HepG2 (cell line): Measurements from ENCODE around the gene DPP6. TPM values are rescaled to one million over a fixed set of nuclear protein-coding genes. Genes with fewer than 3 reads are reported as not detected.

Source experiments
- ATAC-seq: fragments of 200-7000 bp; cut with Tn5 transposase; 3 replicates; pipeline ENCODE4 v1.9.1; 2020; ENCODE audit warnings: mild to moderate bottlenecking, moderate library complexity
- BruUV-seq: library from RNA; stranded (reverse); fragments of 400-500 nt; replicated peaks from 2 replicates; lab custom pipeline; 2021; lab: Mats Ljungman, UMichigan
- CTCF ChIA-PET: fragments of 300-600 bp; formaldehyde crosslinking; extraction: SDS; loops from one replicate; lab custom pipeline; 2021; ENCODE audit warnings: low total read pairs, inconsistent platforms, low intra/inter-chr PET ratio; lab: Yijun Ruan, JAX
- POLR2A ChIA-PET: fragments of 350-600 bp; sonication (Branson Sonifier 250); formaldehyde crosslinking; loops from one replicate; lab custom pipeline; 2020; ENCODE audit warnings: antibody characterized with exemption, inconsistent platforms; lab: Yijun Ruan, JAX
- DNase-seq: peaks from one replicate; pipeline ENCODE4 v3.0.0-alpha.2; 2015; ENCODE audit warnings: low spot score
- FAIRE-seq: peaks from 3 replicates; lab custom pipeline; 2011; peaks lifted over from hg19 to GRCh38; lab: Jason Lieb, UNC
- H2AFZ ChIP-seq: one replicate; pipeline ENCODE4 v1.6.1; 2011; ENCODE audit warnings: low read length, inconsistent platforms
- H3K27ac ChIP-seq: fragments of 300-600 bp; 3 replicates; pipeline ENCODE4 v1.8.0; 2011; ENCODE audit warnings: mixed run types, mild to moderate bottlenecking, mixed read lengths, low read length, inconsistent platforms; ENCODE audit not compliant: insufficient read depth; ENCODE audit errors: extremely low read length
- H3K27me3 ChIP-seq, 2 experiments: fragments of 200-600 bp in 1 of 2; 2 replicates in 1 of 2; 3 replicates in 1 of 2; pipeline versions ENCODE4 v1.6.0 to v1.8.0; 2011; ENCODE audit warnings: low read length in 2 of 2, mild to moderate bottlenecking in 2 of 2, moderate library complexity in 2 of 2, inconsistent platforms in 1 of 2; ENCODE audit not compliant: insufficient read depth in 2 of 2, control insufficient read depth in 1 of 2
- H3K36me3 ChIP-seq, 2 experiments: fragments of 200-600 bp in 1 of 2; replicated peaks in 1 of 2; 2 replicates in 1 of 2; 3 replicates in 1 of 2; pipeline versions ENCODE4 v1.5.1 to v1.8.0; 2011; ENCODE audit warnings: low read length in 2 of 2, inconsistent platforms in 1 of 2; ENCODE audit not compliant: insufficient read depth in 2 of 2, control insufficient read depth in 1 of 2
- H3K4me1 ChIP-seq: 2 replicates; pipeline ENCODE4 v1.5.1; 2012; ENCODE audit warnings: low read length, inconsistent platforms; ENCODE audit not compliant: insufficient read depth
- H3K4me2 ChIP-seq: 2 replicates; pipeline ENCODE4 v1.6.0; 2011; ENCODE audit warnings: low read depth, low read length, inconsistent platforms
- H3K4me3 ChIP-seq, 3 experiments: fragments of 200-600 bp in 1 of 3; sonication (generic), shearing (Covaris generic) in 1 of 3; replicated peaks in 1 of 3; 2 replicates each; pipeline ENCODE4 v1.5.1; 2011 to 2016; ENCODE audit warnings: low read length in 3 of 3, inconsistent platforms in 2 of 3, low read depth in 2 of 3, mild to moderate bottlenecking in 2 of 3, control low read depth in 1 of 3, mixed read lengths in 1 of 3; ENCODE audit not compliant: insufficient read depth in 1 of 3
- H3K79me2 ChIP-seq: one replicate; pipeline ENCODE4 v1.6.1; 2011; ENCODE audit warnings: low read length, inconsistent platforms; ENCODE audit not compliant: insufficient read depth
- H3K9ac ChIP-seq: 2 replicates; pipeline ENCODE4 v1.6.0; 2011; ENCODE audit warnings: mild to moderate bottlenecking, low read depth, low read length, inconsistent platforms; ENCODE audit not compliant: insufficient read depth
- H3K9me3 ChIP-seq: 2 replicates; pipeline ENCODE4 v1.5.1; 2012; ENCODE audit warnings: mild to moderate bottlenecking, low read length
- H4K20me1 ChIP-seq: 2 replicates; pipeline ENCODE4 v1.6.0; 2011; ENCODE audit warnings: inconsistent platforms, mild to moderate bottlenecking, low read length, moderate library complexity; ENCODE audit not compliant: insufficient read depth
- FOXO1 ChIP-seq: sonication (generic); formaldehyde crosslinking; IDR thresholded peaks from 2 replicates; pipeline ENCODE4 v1.4.0; 2020; ENCODE audit warnings: missing genetic modification reagents
- KLF15 ChIP-seq: sonication (generic); formaldehyde crosslinking; IDR thresholded peaks from 2 replicates; pipeline ENCODE4 v1.8.1; 2023; ENCODE audit warnings: borderline replicate concordance, mild to moderate bottlenecking, inconsistent platforms, missing genetic modification reagents, mixed read lengths
- MLX ChIP-seq: IDR thresholded peaks from 2 replicates; pipeline ENCODE4 v1.6.1; 2016
- NFE2L2 ChIP-seq: fragments of 150-350 bp; IDR thresholded peaks from 2 replicates; pipeline ENCODE4 v1.6.1; 2014; ENCODE audit warnings: low read length
- PLRG1 ChIP-seq: fragments of 450-650 bp; conservative IDR thresholded peaks from 2 replicates; pipeline ENCODE4 v1.6.1; 2016
- SIX1 ChIP-seq: sonication (generic); formaldehyde crosslinking; IDR thresholded peaks from 2 replicates; pipeline ENCODE4 v1.4.0; 2020; ENCODE audit warnings: missing genetic modification reagents, borderline replicate concordance
- ZC3H13 ChIP-seq: sonication (generic); formaldehyde crosslinking; IDR thresholded peaks from 2 replicates; pipeline ENCODE4 v1.8.1; 2023; ENCODE audit warnings: mild to moderate bottlenecking, missing genetic modification reagents, moderate library complexity
- ZGPAT ChIP-seq: IDR thresholded peaks from 2 replicates; pipeline ENCODE4 v1.6.1; 2016; ENCODE audit warnings: mild to moderate bottlenecking
- ZNF432 ChIP-seq: sonication (generic); formaldehyde crosslinking; IDR thresholded peaks from 2 replicates; pipeline ENCODE4 v1.5.0; 2020; ENCODE audit warnings: missing genetic modification reagents, mild to moderate bottlenecking, borderline replicate concordance
- ZNF547 ChIP-seq: sonication (generic); formaldehyde crosslinking; IDR thresholded peaks from 2 replicates; pipeline ENCODE4 v1.5.1; 2020; ENCODE audit warnings: mild to moderate bottlenecking, missing genetic modification reagents
- ZNF775 ChIP-seq: sonication (generic); formaldehyde crosslinking; IDR thresholded peaks from 2 replicates; pipeline ENCODE4 v1.4.0; 2020; ENCODE audit warnings: missing genetic modification reagents, mild to moderate bottlenecking, moderate library complexity, borderline replicate concordance
- ZSCAN12 ChIP-seq: sonication (generic); formaldehyde crosslinking; IDR thresholded peaks from 2 replicates; pipeline ENCODE4 v1.9.0; 2021; ENCODE audit warnings: mild to moderate bottlenecking, missing genetic modification reagents
- WGBS: methylation state at CpG from one replicate; pipeline ENCODE4 v1.1.6; 2017; ENCODE audit warnings: low lambda C conversion rate; 5-methylcytosine and 5-hydroxymethylcytosine counted together
- in situ Hi-C: cut with HindIII; loops from 2 replicates; pipeline ENCODE4 v1.10.0; 2017; ENCODE audit warnings: low pct_unique_long_range_greater_than_20kb; ENCODE audit not compliant: extremely low pct_ligation_motif_present
- intact Hi-C: fragments of 100-400 bp; cut with micrococcal nuclease; formaldehyde crosslinking; loops from one replicate; pipeline ENCODE4 v1.10.0; 2022; ENCODE audit not compliant: unreplicated experiment
- polyA plus RNA-seq, 8 experiments: library from polyadenylated mRNA; depleted of rRNA in 3 of 8; stranded (reverse) in 7 of 8; unstranded in 1 of 8; fragments of >200 nt; fragmentation: Illumina TruSeq in 4 of 8; extraction: Trizol in 4 of 8; gene quantifications; 2 replicates each; pipeline versions ENCODE4 v1.2.1 to v1.2.3, GENCODE V29; 2011 to 2016; ENCODE audit warnings: low read depth in 4 of 8, missing spikeins in 1 of 8, mixed read lengths in 1 of 8; ENCODE audit not compliant: insufficient read depth in 1 of 8
- total RNA-seq, 5 experiments: library from RNA; depleted of rRNA; stranded (reverse); fragments of >200 nt; fragmentation: Illumina TruSeq; extraction: Trizol; gene quantifications; 2 replicates each; pipeline ENCODE4 v1.2.3, GENCODE V29; 2016; ENCODE audit warnings: low read depth in 1 of 5
- TF ChIP-seq, protein P1 (sequence below): sonication (generic); formaldehyde crosslinking; IDR thresholded peaks from 2 replicates; pipeline ENCODE4 v1.4.0; 2020; ENCODE audit warnings: missing genetic modification reagents
- TF ChIP-seq, protein P2 (sequence below): sonication (generic); formaldehyde crosslinking; IDR thresholded peaks from 2 replicates; pipeline ENCODE4 v1.8.0; 2022; ENCODE audit warnings: mild to moderate bottlenecking, missing genetic modification reagents, moderate library complexity
- TF ChIP-seq, protein P3 (sequence below): sonication (generic); formaldehyde crosslinking; IDR thresholded peaks from 2 replicates; pipeline ENCODE4 v1.4.0; 2020; ENCODE audit warnings: missing genetic modification reagents
- TF ChIP-seq, protein P4 (sequence below): sonication (generic); formaldehyde crosslinking; conservative IDR thresholded peaks from 2 replicates; pipeline ENCODE4 v1.4.0; 2020; ENCODE audit warnings: missing genetic modification reagents

DPP6 gene
- total and polyA plus RNA-seq, 2 of the 13 experiments (the other 11 are each of a cell fraction or from before 2014, with no cell fraction given) = not detected

- FAIRE-seq = no peak
- 9% methylated on average over 9 of the region's 10 CpGs for WGBS
- no peak for DNase-seq
- no peaks in the 10 kb centered on the region for H3K36me3 ChIP-seq
- peaks cover 0 to 3% of the 10 kb centered on the region in 2 experiments; a peak in 1 of 5 replicates for H3K27me3 ChIP-seq
- ChIA-PET POLR2A (no interaction called here), CTCF (no interaction called here)
- no peak overlapping the region for H3K9ac ChIP-seq
- no peaks in the 10 kb centered on the region for H4K20me1 ChIP-seq
- no peaks in the 10 kb centered on the region for H3K4me1 ChIP-seq
- TF ChIP-seq, protein P1, sequence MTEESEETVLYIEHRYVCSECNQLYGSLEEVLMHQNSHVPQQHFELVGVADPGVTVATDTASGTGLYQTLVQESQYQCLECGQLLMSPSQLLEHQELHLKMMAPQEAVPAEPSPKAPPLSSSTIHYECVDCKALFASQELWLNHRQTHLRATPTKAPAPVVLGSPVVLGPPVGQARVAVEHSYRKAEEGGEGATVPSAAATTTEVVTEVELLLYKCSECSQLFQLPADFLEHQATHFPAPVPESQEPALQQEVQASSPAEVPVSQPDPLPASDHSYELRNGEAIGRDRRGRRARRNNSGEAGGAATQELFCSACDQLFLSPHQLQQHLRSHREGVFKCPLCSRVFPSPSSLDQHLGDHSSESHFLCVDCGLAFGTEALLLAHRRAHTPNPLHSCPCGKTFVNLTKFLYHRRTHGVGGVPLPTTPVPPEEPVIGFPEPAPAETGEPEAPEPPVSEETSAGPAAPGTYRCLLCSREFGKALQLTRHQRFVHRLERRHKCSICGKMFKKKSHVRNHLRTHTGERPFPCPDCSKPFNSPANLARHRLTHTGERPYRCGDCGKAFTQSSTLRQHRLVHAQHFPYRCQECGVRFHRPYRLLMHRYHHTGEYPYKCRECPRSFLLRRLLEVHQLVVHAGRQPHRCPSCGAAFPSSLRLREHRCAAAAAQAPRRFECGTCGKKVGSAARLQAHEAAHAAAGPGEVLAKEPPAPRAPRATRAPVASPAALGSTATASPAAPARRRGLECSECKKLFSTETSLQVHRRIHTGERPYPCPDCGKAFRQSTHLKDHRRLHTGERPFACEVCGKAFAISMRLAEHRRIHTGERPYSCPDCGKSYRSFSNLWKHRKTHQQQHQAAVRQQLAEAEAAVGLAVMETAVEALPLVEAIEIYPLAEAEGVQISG (CRISPR knock-in tag) = no peak
- TF ChIP-seq NFE2L2 (no peak), ZNF775 (no peak), SIX1 (CRISPR knock-in tag) (no peak), PLRG1 (no peak), ZC3H13 (no peak), ZGPAT (CRISPR knock-in tag) (no peak), ZNF432 (CRISPR knock-in tag) (no peak), KLF15 (CRISPR knock-in tag) (no peak), ZNF547 (CRISPR knock-in tag) (no peak), ZSCAN12 (CRISPR knock-in tag) (no peak), FOXO1 (CRISPR knock-in tag) (no peak), MLX (CRISPR knock-in tag) (no peak)
- TF ChIP-seq, protein P2, sequence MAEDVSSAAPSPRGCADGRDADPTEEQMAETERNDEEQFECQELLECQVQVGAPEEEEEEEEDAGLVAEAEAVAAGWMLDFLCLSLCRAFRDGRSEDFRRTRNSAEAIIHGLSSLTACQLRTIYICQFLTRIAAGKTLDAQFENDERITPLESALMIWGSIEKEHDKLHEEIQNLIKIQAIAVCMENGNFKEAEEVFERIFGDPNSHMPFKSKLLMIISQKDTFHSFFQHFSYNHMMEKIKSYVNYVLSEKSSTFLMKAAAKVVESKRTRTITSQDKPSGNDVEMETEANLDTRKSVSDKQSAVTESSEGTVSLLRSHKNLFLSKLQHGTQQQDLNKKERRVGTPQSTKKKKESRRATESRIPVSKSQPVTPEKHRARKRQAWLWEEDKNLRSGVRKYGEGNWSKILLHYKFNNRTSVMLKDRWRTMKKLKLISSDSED (CRISPR knock-in tag) = no peak
- TF ChIP-seq, protein P3, sequence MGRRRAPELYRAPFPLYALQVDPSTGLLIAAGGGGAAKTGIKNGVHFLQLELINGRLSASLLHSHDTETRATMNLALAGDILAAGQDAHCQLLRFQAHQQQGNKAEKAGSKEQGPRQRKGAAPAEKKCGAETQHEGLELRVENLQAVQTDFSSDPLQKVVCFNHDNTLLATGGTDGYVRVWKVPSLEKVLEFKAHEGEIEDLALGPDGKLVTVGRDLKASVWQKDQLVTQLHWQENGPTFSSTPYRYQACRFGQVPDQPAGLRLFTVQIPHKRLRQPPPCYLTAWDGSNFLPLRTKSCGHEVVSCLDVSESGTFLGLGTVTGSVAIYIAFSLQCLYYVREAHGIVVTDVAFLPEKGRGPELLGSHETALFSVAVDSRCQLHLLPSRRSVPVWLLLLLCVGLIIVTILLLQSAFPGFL (CRISPR knock-in tag) = no peak
- TF ChIP-seq, protein P4, sequence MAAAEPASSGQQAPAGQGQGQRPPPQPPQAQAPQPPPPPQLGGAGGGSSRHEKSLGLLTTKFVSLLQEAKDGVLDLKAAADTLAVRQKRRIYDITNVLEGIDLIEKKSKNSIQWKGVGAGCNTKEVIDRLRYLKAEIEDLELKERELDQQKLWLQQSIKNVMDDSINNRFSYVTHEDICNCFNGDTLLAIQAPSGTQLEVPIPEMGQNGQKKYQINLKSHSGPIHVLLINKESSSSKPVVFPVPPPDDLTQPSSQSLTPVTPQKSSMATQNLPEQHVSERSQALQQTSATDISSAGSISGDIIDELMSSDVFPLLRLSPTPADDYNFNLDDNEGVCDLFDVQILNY (CRISPR knock-in tag) = no peak
- no peak for ATAC-seq
- no peak overlapping the region for H2AFZ ChIP-seq
- in situ Hi-C loops (no loop called here), intact Hi-C loops (no loop called here)
- H3K4me3 ChIP-seq = no peak overlapping the region
- no TSS peak for BruUV-seq
- no peaks in the 10 kb centered on the region for H3K9me3 ChIP-seq
- H3K4me2 ChIP-seq = no peak overlapping the region
- no peaks in the 10 kb centered on the region for H3K79me2 ChIP-seq
- H3K27ac ChIP-seq = no peak overlapping the region
Measured at GRCh38 chr7:154474903-154475520, 422.8 kb downstream of the DPP6 start.
